GM19351 (cell line): Measurements from ENCODE around the gene PKNOX2.

Experiments used
- ATAC-seq: cut with Tn5 transposase; IDR thresholded peaks from one replicate; pipeline ENCODE4 v1.9.1; 2021; ENCODE audit warnings: mild to moderate bottlenecking, moderate library complexity; ENCODE audit not compliant: unreplicated experiment

PKNOX2 gene

GRCh38 chr11:125351033-125351867 lies 186.7 kb downstream of the PKNOX2 start:
- ATAC-seq = no peak

- ATAC-seq = no peak
Measured at GRCh38 chr11:125351868-125352250, 187.3 kb downstream of the PKNOX2 start.

GRCh38 chr11:125356797-125357196 lies 192.2 kb downstream of the PKNOX2 start:
- ATAC-seq = no peak

- no peak for ATAC-seq
Measured at GRCh38 chr11:125357551-125357950, 193.0 kb downstream of the PKNOX2 start.

- no peak for ATAC-seq
Measured at GRCh38 chr11:125358254-125358840, 193.8 kb downstream of the PKNOX2 start.

- no peak for ATAC-seq
Measured at GRCh38 chr11:125359130-125359529, 194.6 kb downstream of the PKNOX2 start.

- no peak for ATAC-seq
Measured at GRCh38 chr11:125360066-125360465, 195.5 kb downstream of the PKNOX2 start.

- ATAC-seq = no peak
Measured at GRCh38 chr11:125364121-125364826, 199.7 kb downstream of the PKNOX2 start.

- ATAC-seq = no peak
Measured at GRCh38 chr11:125365196-125365931, 200.8 kb downstream of the PKNOX2 start.

- ATAC-seq = no peak
Measured at GRCh38 chr11:125367710-125368109, 203.2 kb downstream of the PKNOX2 start.

GRCh38 chr11:125368757-125369156 lies 204.2 kb downstream of the PKNOX2 start:
- ATAC-seq = no peak

- ATAC-seq = no peak
Measured at GRCh38 chr11:125369808-125370207, 205.3 kb downstream of the PKNOX2 start.

- ATAC-seq = no peak
Measured at GRCh38 chr11:125370561-125371389, 206.2 kb downstream of the PKNOX2 start.

GRCh38 chr11:125371431-125371935 lies 206.9 kb downstream of the PKNOX2 start:
- ATAC-seq = no peak

GRCh38 chr11:125372088-125372487 lies 207.5 kb downstream of the PKNOX2 start:
- ATAC-seq = no peak

GRCh38 chr11:125372911-125373310 lies 208.4 kb downstream of the PKNOX2 start:
- ATAC-seq = no peak

- no peak for ATAC-seq
Measured at GRCh38 chr11:125373426-125374391, 209.2 kb downstream of the PKNOX2 start.

- no peak for ATAC-seq
Measured at GRCh38 chr11:125374398-125374797, 209.8 kb downstream of the PKNOX2 start.

GRCh38 chr11:125375146-125375545 lies 210.6 kb downstream of the PKNOX2 start:
- no peak for ATAC-seq
